Prostate gland (tissue), 2 donors: ENCODE results near the gene SIGLECL1.

ENCODE experiments used
- POLR2A ChIP-seq: fragments of 450-650 bp; IDR thresholded peaks from one replicate; pipeline ENCODE4 v1.6.1; 2016; ENCODE audit warnings: antibody characterized with exemption, mild to moderate bottlenecking
- TF ChIP-seq, protein P1 (sequence below), 4 experiments: fragments of 200-600 bp in 2 of 4; fragments of 450-650 bp in 2 of 4; sonication (generic) in 2 of 4; IDR thresholded peaks; 1 replicate in 3 of 4; 2 replicates in 1 of 4; pipeline ENCODE4 v1.5.1; 2016 to 2019; ENCODE audit warnings: antibody characterized with exemption in 4 of 4, mild to moderate bottlenecking in 2 of 4, moderate library complexity in 2 of 4

DNA sequence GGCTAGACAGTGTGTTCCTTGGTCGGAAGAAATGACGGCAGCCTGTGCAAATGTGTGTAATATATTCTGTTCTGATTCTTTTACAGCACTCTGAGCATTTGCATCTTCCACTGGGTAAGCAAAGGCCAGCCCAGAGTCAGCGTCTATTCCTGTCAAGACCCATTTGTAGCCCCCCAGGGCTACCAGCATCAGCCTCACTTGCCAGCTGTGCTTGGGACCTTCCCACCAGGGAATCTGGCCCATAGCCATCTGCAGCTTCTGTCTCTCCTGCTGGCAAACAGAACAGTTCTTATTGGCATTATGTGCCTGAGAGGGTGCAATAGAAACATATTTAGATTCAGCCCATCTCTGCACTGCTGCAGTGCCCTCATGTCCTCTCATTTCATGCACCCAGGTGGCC lies 54.6 kb downstream of the SIGLECL1 start:
- TF ChIP-seq, protein P1, sequence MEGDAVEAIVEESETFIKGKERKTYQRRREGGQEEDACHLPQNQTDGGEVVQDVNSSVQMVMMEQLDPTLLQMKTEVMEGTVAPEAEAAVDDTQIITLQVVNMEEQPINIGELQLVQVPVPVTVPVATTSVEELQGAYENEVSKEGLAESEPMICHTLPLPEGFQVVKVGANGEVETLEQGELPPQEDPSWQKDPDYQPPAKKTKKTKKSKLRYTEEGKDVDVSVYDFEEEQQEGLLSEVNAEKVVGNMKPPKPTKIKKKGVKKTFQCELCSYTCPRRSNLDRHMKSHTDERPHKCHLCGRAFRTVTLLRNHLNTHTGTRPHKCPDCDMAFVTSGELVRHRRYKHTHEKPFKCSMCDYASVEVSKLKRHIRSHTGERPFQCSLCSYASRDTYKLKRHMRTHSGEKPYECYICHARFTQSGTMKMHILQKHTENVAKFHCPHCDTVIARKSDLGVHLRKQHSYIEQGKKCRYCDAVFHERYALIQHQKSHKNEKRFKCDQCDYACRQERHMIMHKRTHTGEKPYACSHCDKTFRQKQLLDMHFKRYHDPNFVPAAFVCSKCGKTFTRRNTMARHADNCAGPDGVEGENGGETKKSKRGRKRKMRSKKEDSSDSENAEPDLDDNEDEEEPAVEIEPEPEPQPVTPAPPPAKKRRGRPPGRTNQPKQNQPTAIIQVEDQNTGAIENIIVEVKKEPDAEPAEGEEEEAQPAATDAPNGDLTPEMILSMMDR (IDR thresholded peaks at IDR 0.05), result no peak
- TF ChIP-seq POLR2A, result no peak
